GM12878 (cell line): ENCODE results near the gene PLEKHA6. TPM values are rescaled to one million over a fixed set of nuclear protein-coding genes. Genes with fewer than 3 reads are reported as not detected.

ENCODE experiments used
- FOXM1 ChIP-seq: IDR thresholded peaks from 2 replicates; pipeline ENCODE4 v1.6.1; 2012; ENCODE audit warnings: low read depth, mild to moderate bottlenecking, inconsistent platforms, low read length, moderate library complexity
- HDAC2 ChIP-seq: fragments of 200-600 bp; sonication (generic); IDR thresholded peaks from 2 replicates; pipeline ENCODE4 v1.6.1; 2017
- IRF4 ChIP-seq: IDR thresholded peaks from 2 replicates; pipeline ENCODE4 v1.6.1; 2011; ENCODE audit warnings: low read depth, low read length
- MYC ChIP-seq: IDR thresholded peaks from 2 replicates; pipeline ENCODE4 v1.6.1; 2011; ENCODE audit warnings: mild to moderate bottlenecking, low read length, moderate library complexity, inconsistent platforms; ENCODE audit not compliant: insufficient read depth, insufficient replicate concordance, insufficient read length, severe bottlenecking
- RAD21 ChIP-seq: IDR thresholded peaks from 2 replicates; pipeline ENCODE4 v1.6.1; 2011; ENCODE audit warnings: mild to moderate bottlenecking, low read depth, low read length, moderate library complexity; ENCODE audit not compliant: insufficient read depth
- RB1 ChIP-seq: fragments of 450-650 bp; formaldehyde crosslinking; IDR thresholded peaks from 2 replicates; pipeline ENCODE4 v1.6.1; 2017; ENCODE audit warnings: mild to moderate bottlenecking, borderline replicate concordance
- RCOR1 ChIP-seq: conservative IDR thresholded peaks from 2 replicates; pipeline ENCODE4 v1.6.1; 2012; ENCODE audit warnings: low read depth, low read length, improper control_type of control experiment
- ZNF217 ChIP-seq: fragments of 450-650 bp; IDR thresholded peaks from 2 replicates; pipeline ENCODE4 v1.6.1; 2017; ENCODE audit warnings: antibody characterized with exemption, mild to moderate bottlenecking
- polyA plus RNA-seq, 11 experiments: library from polyadenylated mRNA; depleted of rRNA in 4 of 11; unstranded in 6 of 11; stranded (reverse) in 5 of 11; fragments of >200 nt; fragmentation: Nextera tagmentation in 4 of 11; fragmentation: Illumina TruSeq in 1 of 11; extraction: Ambion mirVana in 4 of 11; extraction: Trizol in 1 of 11; gene quantifications; 1 replicate in 1 of 11; 2 replicates in 10 of 11; pipeline versions ENCODE4 v1.2.1 to v1.2.3, GENCODE V29; 2011 to 2016; ENCODE audit warnings: inconsistent platforms in 2 of 11, missing spikeins in 2 of 11, low read depth in 1 of 11
- total RNA-seq, 4 experiments: library from RNA; depleted of rRNA in 3 of 4; stranded (reverse); fragments of >200 nt in 3 of 4; fragmentation: Illumina TruSeq in 1 of 4; extraction: Trizol in 1 of 4; gene quantifications; 2 replicates each; pipeline versions ENCODE4 v1.2.1 to v1.2.3, GENCODE V29; 2013 to 2021
- TF ChIP-seq, protein P1 (sequence below): fragments of 450-650 bp; IDR thresholded peaks from 2 replicates; pipeline ENCODE4 v1.6.1; 2016; ENCODE audit warnings: mild to moderate bottlenecking, moderate library complexity, borderline replicate concordance
- TF ChIP-seq, protein P2 (sequence below): fragments of 450-650 bp; IDR thresholded peaks from 2 replicates; pipeline ENCODE4 v1.6.1; 2017; ENCODE audit warnings: mild to moderate bottlenecking, moderate library complexity
- TF ChIP-seq, protein P3 (sequence below): IDR thresholded peaks from 2 replicates; pipeline ENCODE4 v1.6.1; 2012; ENCODE audit warnings: low read length, inconsistent platforms

Gene PLEKHA6
- total and polyA plus RNA-seq, 10 of the 15 experiments (the other 5 are each of a cell fraction or from before 2014, with no cell fraction given) = 0.04 to 0.81 (median 0.19) TPM; not detected in 4

DNA sequence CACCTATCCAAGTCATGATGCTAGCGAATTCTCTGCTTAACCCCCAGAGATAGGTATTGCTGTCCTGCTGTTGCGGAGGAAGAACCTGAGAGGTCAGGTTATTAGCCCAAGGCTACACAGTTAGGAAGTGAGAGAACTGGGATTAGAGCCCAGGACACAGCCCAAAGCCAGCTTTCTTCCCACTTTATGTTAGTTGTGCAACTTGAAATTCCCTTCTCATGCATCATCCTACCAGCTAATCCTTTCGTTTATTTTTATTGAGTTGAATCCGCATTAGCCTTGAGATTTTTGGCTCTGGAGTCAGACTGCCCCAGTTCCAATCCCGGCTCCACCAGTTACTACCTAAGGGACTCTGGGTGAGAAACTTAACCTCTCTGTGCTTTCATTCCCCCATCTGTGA lies 65.4 kb downstream of the PLEKHA6 start (continued):
- TF ChIP-seq, protein P1, sequence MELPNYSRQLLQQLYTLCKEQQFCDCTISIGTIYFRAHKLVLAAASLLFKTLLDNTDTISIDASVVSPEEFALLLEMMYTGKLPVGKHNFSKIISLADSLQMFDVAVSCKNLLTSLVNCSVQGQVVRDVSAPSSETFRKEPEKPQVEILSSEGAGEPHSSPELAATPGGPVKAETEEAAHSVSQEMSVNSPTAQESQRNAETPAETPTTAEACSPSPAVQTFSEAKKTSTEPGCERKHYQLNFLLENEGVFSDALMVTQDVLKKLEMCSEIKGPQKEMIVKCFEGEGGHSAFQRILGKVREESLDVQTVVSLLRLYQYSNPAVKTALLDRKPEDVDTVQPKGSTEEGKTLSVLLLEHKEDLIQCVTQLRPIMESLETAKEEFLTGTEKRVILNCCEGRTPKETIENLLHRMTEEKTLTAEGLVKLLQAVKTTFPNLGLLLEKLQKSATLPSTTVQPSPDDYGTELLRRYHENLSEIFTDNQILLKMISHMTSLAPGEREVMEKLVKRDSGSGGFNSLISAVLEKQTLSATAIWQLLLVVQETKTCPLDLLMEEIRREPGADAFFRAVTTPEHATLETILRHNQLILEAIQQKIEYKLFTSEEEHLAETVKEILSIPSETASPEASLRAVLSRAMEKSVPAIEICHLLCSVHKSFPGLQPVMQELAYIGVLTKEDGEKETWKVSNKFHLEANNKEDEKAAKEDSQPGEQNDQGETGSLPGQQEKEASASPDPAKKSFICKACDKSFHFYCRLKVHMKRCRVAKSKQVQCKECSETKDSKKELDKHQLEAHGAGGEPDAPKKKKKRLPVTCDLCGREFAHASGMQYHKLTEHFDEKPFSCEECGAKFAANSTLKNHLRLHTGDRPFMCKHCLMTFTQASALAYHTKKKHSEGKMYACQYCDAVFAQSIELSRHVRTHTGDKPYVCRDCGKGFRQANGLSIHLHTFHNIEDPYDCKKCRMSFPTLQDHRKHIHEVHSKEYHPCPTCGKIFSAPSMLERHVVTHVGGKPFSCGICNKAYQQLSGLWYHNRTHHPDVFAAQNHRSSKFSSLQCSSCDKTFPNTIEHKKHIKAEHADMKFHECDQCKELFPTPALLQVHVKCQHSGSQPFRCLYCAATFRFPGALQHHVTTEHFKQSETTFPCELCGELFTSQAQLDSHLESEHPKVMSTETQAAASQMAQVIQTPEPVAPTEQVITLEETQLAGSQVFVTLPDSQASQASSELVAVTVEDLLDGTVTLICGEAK = no peak
- no peak for TF ChIP-seq MYC
- no peak for TF ChIP-seq HDAC2
- TF ChIP-seq, protein P2, sequence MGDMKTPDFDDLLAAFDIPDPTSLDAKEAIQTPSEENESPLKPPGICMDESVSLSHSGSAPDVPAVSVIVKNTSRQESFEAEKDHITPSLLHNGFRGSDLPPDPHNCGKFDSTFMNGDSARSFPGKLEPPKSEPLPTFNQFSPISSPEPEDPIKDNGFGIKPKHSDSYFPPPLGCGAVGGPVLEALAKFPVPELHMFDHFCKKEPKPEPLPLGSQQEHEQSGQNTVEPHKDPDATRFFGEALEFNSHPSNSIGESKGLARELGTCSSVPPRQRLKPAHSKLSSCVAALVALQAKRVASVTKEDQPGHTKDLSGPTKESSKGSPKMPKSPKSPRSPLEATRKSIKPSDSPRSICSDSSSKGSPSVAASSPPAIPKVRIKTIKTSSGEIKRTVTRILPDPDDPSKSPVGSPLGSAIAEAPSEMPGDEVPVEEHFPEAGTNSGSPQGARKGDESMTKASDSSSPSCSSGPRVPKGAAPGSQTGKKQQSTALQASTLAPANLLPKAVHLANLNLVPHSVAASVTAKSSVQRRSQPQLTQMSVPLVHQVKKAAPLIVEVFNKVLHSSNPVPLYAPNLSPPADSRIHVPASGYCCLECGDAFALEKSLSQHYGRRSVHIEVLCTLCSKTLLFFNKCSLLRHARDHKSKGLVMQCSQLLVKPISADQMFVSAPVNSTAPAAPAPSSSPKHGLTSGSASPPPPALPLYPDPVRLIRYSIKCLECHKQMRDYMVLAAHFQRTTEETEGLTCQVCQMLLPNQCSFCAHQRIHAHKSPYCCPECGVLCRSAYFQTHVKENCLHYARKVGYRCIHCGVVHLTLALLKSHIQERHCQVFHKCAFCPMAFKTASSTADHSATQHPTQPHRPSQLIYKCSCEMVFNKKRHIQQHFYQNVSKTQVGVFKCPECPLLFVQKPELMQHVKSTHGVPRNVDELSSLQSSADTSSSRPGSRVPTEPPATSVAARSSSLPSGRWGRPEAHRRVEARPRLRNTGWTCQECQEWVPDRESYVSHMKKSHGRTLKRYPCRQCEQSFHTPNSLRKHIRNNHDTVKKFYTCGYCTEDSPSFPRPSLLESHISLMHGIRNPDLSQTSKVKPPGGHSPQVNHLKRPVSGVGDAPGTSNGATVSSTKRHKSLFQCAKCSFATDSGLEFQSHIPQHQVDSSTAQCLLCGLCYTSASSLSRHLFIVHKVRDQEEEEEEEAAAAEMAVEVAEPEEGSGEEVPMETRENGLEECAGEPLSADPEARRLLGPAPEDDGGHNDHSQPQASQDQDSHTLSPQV = no peak
- TF ChIP-seq ZNF217 = no peak
- no peak for TF ChIP-seq IRF4
- TF ChIP-seq FOXM1 = no peak
- no peak for TF ChIP-seq RAD21
- TF ChIP-seq, protein P3, sequence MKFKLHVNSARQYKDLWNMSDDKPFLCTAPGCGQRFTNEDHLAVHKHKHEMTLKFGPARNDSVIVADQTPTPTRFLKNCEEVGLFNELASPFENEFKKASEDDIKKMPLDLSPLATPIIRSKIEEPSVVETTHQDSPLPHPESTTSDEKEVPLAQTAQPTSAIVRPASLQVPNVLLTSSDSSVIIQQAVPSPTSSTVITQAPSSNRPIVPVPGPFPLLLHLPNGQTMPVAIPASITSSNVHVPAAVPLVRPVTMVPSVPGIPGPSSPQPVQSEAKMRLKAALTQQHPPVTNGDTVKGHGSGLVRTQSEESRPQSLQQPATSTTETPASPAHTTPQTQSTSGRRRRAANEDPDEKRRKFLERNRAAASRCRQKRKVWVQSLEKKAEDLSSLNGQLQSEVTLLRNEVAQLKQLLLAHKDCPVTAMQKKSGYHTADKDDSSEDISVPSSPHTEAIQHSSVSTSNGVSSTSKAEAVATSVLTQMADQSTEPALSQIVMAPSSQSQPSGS = no peak
- no peak for TF ChIP-seq RCOR1
- TF ChIP-seq RB1 = no peak
